GM04504 (cell line): ENCODE results near the gene KCNC1.

Source experiments
- DNase-seq: peaks from one replicate; pipeline ENCODE4 v3.0.0-alpha.2; 2012; ENCODE audit warnings: low read depth

The KCNC1 gene

GRCh38 chr11:17738151-17738973 lies 3.8 kb downstream of the KCNC1 start:
- no peak for DNase-seq

DNA sequence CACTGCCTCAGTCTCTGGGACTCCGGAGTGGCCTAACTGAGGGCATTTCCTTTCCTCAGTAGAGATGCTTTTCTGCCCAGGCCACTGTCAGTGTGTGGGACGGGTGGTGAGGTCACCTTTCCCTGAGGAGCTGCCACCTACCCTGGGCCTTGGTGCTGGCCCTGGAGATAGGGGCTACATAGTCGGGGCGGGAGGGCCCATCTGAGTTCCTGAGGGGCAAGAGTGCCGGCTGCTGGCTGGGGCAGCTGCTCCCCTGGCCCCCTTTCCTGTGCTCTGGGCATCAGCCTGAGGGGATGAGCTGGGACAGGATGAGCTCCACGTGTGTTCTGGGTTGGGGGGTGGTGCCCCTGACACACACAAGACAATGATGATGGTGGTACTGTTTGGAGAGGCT lies 5.4 kb downstream of the KCNC1 start:
- DNase-seq: no peak

GRCh38 chr11:17740649-17741235 lies 6.2 kb downstream of the KCNC1 start:
- no peak for DNase-seq

DNA sequence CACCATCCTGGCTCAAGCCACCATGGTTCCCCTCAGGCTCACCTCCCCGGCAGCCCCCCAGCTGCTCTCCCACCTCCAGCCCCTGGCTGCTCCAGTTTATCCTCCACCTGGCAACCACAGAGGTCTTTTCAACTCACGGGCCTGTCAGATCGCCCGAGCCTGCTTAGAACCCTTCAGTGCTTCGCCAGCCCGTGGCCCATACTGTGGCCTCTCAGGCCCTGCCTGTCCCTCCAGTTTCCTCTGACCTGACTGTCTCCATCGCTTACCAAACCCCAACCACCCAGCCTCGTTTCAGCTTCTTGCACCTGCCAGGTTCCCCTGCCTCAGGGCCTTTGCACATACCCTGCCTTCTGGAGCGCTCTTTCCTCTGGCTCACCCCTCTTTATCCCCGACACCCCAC lies 6.9 kb downstream of the KCNC1 start:
- no peak for DNase-seq

DNA sequence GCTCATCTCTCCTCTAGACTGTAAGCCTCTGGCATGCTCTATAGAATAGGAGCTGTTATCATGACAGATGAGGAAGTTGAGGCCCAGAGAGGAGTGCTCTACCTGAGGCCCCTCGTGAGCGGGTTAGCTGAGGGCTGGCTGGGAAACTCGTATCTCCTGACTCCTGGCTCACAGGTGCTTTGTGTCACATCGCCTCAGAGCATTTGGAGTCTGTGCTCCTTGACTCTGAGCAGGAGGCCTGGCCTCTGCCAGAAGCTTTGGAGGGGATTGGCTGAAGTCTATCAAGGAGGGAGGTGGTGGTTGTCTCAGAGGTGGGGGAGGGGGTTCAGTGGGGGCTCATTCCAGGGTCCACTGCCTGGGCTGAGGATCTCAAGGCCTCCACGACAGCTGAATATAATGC lies 7.4 kb downstream of the KCNC1 start:
- DNase-seq: no peak

GRCh38 chr11:17743026-17743807 lies 8.6 kb downstream of the KCNC1 start:
- no peak for DNase-seq

DNA sequence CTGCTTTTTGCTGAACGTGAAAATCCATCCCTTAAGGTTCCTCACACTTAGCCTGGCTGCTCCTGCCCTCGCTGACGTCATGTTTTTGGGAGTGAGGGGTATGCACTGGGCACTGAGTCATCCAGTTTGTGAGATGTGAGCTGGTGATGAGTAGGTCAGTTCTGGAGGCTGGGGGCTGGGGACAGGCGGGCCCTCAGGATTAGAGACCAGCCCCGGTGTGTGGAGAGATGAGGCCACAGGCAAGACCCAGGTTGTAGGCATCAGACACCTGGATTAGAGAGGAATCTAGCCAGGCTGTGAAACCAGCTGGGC lies 9.2 kb downstream of the KCNC1 start:
- no peak for DNase-seq

GRCh38 chr11:17744151-17744940 lies 9.8 kb downstream of the KCNC1 start:
- no peak for DNase-seq

- DNase-seq: no peak
Measured at GRCh38 chr11:17745023-17745772, 10.6 kb downstream of the KCNC1 start.

GRCh38 chr11:17746096-17746495 lies 11.5 kb downstream of the KCNC1 start:
- DNase-seq: no peak

DNA sequence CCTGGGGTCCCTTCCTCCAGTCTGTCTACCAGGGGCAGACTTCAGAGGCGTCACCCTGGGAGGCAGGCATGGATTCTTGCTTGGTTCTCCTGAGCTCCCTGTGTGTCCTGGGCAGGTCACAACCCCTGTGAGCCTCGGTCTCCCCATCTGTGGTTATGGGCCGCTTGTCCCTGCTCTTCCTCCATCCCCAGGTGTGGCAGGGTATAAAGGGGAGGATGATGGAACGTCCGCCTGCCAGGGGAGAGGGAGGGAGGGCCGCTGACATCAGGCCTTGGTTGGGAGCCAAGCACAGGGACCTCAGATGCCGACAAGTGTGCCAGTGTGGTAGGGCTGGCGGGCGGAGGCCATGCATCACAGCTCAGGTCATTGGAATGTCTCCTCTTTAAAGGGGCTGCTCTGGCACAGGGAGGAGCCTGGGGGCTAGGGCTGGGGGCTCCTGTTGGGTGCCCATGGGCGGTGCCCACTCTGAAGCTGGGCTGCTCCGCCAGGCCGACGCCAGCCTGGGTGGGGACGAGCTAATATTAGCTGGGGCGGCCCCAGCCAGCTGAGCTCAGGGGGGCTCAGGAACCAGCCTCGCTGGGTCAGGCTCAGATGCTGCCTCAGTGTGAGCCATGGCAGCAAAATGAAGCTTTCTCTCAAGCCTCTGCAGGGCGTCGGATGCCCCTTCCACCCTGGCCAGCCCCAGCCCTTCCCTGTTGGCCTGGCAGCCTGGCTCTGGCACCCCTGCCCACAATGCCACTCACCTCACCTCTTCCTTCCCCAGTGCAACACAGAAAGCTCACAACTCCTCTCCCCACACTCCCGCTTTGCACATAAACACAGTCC lies 12.8 kb downstream of the KCNC1 start:
- DNase-seq: no peak

- no peak for DNase-seq
Measured at GRCh38 chr11:17748044-17748443, 13.5 kb downstream of the KCNC1 start.

GRCh38 chr11:17748761-17749721 lies 14.5 kb downstream of the KCNC1 start:
- DNase-seq: no peak

DNA sequence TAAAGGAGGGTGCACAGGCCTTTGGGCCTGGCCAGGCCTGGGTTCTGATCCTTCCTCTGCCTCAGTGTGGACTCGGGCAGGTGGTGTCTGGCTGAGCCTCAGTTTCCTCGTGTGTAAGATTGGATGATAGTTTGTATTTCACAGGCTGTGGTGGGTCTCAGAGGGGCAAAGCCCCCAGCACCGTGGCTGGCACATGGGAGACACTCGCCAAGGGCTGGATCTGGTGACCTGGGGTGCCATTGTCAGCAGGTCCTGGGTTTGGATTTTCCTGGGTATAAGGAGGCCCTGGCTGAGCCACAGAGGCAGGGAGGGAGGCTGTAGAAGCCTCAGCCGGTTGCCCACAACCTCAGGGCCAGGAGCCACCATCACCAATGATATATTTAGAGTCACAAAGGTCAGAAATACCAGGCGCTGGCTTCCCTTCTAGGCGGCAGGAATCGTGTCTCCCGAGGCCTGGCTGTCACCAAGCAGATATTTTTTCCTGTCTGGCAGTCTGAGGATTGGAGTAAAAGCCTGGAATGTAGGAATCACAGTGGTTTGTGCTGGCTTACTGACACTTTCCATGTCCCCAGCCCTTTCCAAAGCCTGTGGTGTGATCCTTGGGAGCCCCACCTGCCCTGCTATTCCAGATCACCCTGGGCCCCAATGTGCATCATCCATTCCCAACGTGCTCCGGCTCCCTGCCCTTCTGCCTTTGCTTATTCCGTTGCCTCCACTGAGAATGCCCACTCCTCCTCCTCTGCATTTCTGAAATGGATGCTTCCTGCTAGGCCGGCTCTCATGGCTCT lies 15.6 kb downstream of the KCNC1 start:
- no peak for DNase-seq

DNA sequence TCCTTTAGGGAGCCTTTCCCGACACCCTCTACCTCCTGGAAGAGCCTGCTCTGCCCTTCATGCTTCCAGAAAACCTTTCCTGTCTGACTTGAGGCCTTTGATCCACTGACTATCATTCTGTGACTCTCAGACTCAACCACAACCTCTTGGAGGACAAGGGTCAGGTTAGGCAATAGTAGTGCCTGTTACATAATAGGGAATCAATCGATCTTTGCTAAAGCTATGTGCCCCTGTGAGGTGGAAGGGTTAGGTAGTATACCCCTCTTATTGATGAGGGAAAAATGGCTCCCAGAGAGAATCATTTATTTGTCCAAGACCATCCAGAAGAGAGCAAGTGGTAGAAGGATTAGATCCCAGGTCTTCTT lies 16.2 kb downstream of the KCNC1 start:
- no peak for DNase-seq

DNA sequence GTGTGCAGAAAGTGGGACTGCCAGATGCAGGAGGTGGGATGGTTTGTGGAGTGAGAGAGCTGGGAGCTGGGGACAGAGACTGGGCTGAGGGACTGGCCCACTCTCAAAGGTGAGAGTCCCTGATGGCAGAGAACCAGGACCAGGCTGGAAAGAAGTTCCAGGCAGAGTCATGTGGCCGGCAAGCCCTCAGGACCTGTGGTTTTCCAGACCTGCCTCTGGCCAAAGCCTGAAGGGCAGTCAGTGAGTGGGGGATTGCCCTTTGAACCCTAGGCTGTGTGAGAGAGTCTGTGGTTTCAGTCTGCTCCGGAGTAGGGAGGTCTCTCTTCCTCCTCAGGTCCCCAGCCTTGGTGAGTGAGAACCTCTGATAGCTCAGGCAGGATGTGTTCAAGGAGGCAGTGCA lies 17.0 kb downstream of the KCNC1 start:
- DNase-seq: no peak

GRCh38 chr11:17752144-17752543 lies 17.6 kb downstream of the KCNC1 start:
- no peak for DNase-seq

DNA sequence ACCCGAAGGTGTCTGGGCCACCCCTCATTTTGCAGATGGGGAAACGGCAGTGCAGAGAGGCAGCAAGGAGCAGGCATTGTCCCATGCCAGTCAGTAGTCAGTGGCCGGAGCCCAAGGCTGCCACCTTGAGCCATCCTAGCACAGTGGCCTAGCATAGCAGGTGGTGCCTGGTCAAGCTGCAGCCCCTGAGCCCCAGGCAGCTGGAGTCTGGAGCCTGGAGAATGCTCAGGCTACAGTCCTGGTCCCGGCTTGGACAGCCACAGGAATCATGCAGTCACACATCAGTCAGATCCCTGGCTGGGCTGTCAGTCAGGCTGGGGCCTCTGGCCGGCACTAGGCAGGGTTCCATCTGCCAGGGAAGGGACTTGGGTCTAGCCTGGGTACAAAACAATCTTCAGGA lies 18.6 kb downstream of the KCNC1 start:
- DNase-seq: no peak

GRCh38 chr11:17753641-17754040 lies 19.1 kb downstream of the KCNC1 start:
- no peak for DNase-seq
